Ovary (tissue), 9 donors: ENCODE data around the gene ATG2A. TPM values are rescaled to one million over a fixed set of nuclear protein-coding genes. Genes with fewer than 3 reads are reported as not detected.

Experiments used
- DNase-seq, 5 donors: peaks; one replicate each; pipeline ENCODE4 v3.0.0-alpha.2; 2019 to 2020
- H3K27ac ChIP-seq, 2 donors: fragments of 200-600 bp; one replicate each; pipeline versions ENCODE4 v1.5.1 to v1.8.0; 2019 to 2022
- H3K27me3 ChIP-seq: fragments of 200-600 bp; one replicate; pipeline ENCODE4 v1.8.0; 2022
- H3K36me3 ChIP-seq: fragments of 200-600 bp; sonication (generic); one replicate; pipeline ENCODE4 v1.5.1; 2019
- H3K4me1 ChIP-seq: one replicate; pipeline ENCODE4 v1.8.1; 2013; ENCODE audit warnings: mild to moderate bottlenecking, moderate library complexity; ENCODE audit not compliant: insufficient read depth
- H3K4me3 ChIP-seq: fragments of 200-600 bp; sonication (generic); one replicate; pipeline ENCODE4 v1.5.1; 2017
- H3K9me3 ChIP-seq, 2 donors: fragments of 200-600 bp in 1 of 2; sonication (generic) in 1 of 2; one replicate each; pipeline versions ENCODE4 v1.5.1 to v1.8.1; 2013 to 2019; ENCODE audit warnings: mild to moderate bottlenecking in 1 of 2, moderate library complexity in 1 of 2
- EP300 ChIP-seq: sonication (generic); formaldehyde crosslinking; IDR thresholded peaks from one replicate; pipeline ENCODE4 v1.6.1; 2017; ENCODE audit warnings: antibody characterized with exemption
- POLR2A ChIP-seq: fragments of 450-650 bp; IDR thresholded peaks from one replicate; pipeline ENCODE4 v1.6.1; 2017; ENCODE audit warnings: antibody characterized with exemption, mild to moderate bottlenecking, moderate library complexity
- WGBS, 3 donors: extraction: QIAGEN DNeasy Blood & Tissue Kit in 1 of 3; methylation state at CpG; one replicate each; pipeline versions ENCODE4 v1.1.5 to v1.1.7; 2013 to 2017; 5-methylcytosine and 5-hydroxymethylcytosine counted together
- intact Hi-C, 4 donors: fragments of 100-400 bp; cut with DNase I; formaldehyde crosslinking; loops; one replicate each; pipeline versions ENCODE4 v1.11.0 to v1.15.1; 2022 to 2023
- polyA plus RNA-seq, 2 donors: library from polyadenylated mRNA; stranded (reverse); fragments of 200-250 nt in 1 of 2; fragments of 350-450 nt in 1 of 2; fragmentation: Illumina TruSeq in 1 of 2; extraction: RNeasy Lipid Tissue Mini Kit (QIAGEN cat#74804) in 1 of 2; gene quantifications; one replicate each; pipeline ENCODE4 v1.2.3, GENCODE V29; 2013 to 2014
- total RNA-seq, 7 donors: library from RNA; depleted of rRNA in 2 of 7; stranded (reverse); fragments of >200 nt in 2 of 7; fragmentation: NEBNext Ultra II Directional in 3 of 7; extraction: Animal tissue kit (Norgen Biotek cat#: 25700) in 3 of 7; gene quantifications; one replicate each; pipeline versions ENCODE4 v1.1.0 to v1.2.4, GENCODE V29; 2016 to 2023
- TF ChIP-seq, protein P1 (sequence below), 3 donors: fragments of 450-650 bp in 2 of 3; fragments of 200-600 bp in 1 of 3; IDR thresholded peaks; one replicate each; pipeline versions ENCODE4 v1.5.1 to v1.8.0; 2016 to 2022; ENCODE audit warnings: antibody characterized with exemption in 3 of 3, mild to moderate bottlenecking in 1 of 3
- donor health status: DM: no; HTN: no; CAD: no; lungs with moderate emphysema.
- donor health status: DM: no; HTN: no; CAD: no.
- donor health status: Bipolar disorder and iron deficiency.
- donor health status: DM: yes; HTN: yes; CAD: no.
- donor health status: DM: no; HTN: no; CAD: no.
- donor health status: DM: yes; HTN: yes; CAD: no.

ATG2A gene
- total and polyA plus RNA-seq, 9 donors = 2.2 to 40.1 (median 27.8) TPM

GRCh38 chr11:64872790-64873488 lies 44.1 kb downstream of the ATG2A start:
- 84 to 88% (median 87%) methylated on average over 8 of the region's 8 CpGs for WGBS, 3 donors
- TF ChIP-seq, protein P1, sequence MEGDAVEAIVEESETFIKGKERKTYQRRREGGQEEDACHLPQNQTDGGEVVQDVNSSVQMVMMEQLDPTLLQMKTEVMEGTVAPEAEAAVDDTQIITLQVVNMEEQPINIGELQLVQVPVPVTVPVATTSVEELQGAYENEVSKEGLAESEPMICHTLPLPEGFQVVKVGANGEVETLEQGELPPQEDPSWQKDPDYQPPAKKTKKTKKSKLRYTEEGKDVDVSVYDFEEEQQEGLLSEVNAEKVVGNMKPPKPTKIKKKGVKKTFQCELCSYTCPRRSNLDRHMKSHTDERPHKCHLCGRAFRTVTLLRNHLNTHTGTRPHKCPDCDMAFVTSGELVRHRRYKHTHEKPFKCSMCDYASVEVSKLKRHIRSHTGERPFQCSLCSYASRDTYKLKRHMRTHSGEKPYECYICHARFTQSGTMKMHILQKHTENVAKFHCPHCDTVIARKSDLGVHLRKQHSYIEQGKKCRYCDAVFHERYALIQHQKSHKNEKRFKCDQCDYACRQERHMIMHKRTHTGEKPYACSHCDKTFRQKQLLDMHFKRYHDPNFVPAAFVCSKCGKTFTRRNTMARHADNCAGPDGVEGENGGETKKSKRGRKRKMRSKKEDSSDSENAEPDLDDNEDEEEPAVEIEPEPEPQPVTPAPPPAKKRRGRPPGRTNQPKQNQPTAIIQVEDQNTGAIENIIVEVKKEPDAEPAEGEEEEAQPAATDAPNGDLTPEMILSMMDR (IDR thresholded peaks at IDR 0.05) = no peak
- TF ChIP-seq POLR2A (no peak), EP300 (no peak)
- no peak overlapping the region for H3K27ac ChIP-seq

GRCh38 chr11:64871492-64871891 lies 45.5 kb downstream of the ATG2A start:
- TF ChIP-seq EP300 (no peak), POLR2A (no peak)
- TF ChIP-seq, protein P1 (IDR thresholded peaks at IDR 0.05) = no peak
- DNase-seq = no peak
- intact Hi-C loops = no loop called here
- WGBS, 3 donors = 75 to 78% (median 78%) methylated on average over 3 of the region's 3 CpGs
- Histone ChIP-seq H3K36me3 (no peaks in the 10 kb centered on the region), H3K4me3 (no peak overlapping the region), H3K4me1 (peaks cover 22% of the 10 kb centered on the region), H3K27me3 (no peaks in the 10 kb centered on the region), H3K27ac (no peak overlapping the region), H3K9me3 (no peaks in the 10 kb centered on the region)

More at GRCh38 chr11:64872790-64873488, 44.1 kb downstream of the ATG2A start:
- Histone ChIP-seq H3K4me3 (no peak overlapping the region), H3K27me3 (no peaks in the 10 kb centered on the region), H3K36me3 (no peaks in the 10 kb centered on the region), H3K9me3 (no peaks in the 10 kb centered on the region), H3K4me1 (peaks cover 26% of the 10 kb centered on the region)
- intact Hi-C loops = no loop called here
- no peak for DNase-seq

DNA sequence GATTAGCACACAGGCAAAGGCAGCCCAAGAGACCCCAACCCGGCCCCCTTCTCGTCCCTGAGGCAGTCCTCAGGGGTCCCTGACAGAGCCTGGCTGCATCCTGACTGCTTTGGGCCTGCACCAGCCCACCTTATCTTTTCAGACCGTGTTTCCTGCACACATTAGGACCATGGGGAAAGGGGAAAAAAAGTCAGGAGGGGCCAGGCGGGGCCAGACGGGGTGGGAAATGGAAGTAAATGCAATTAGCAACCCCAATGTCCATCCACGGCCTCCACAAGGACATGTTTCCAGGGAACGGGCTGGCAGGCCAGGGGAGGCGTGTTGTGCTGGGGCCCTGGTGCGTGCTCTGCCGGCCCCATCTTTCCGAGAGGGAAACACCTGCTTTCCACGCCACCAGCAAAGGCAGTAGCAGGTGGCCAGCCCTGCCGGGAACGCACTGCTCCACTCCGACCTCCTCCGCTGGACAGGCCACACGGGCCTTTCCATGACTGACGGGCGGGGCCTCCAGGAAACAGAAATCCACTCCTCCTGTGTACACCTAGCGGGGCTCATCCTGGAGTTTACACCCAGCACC lies 46.0 kb downstream of the ATG2A start:
- H3K36me3 ChIP-seq = no peaks in the 10 kb centered on the region
- TF ChIP-seq, protein P1 (IDR thresholded peaks at IDR 0.05) = no peak
- no peak for TF ChIP-seq EP300
- TF ChIP-seq POLR2A = no peak
- H3K27ac ChIP-seq = peak overlapping the region in 1 of 2 donors; percentile 8
- peaks cover 18% of the 10 kb centered on the region for H3K4me1 ChIP-seq
- H3K9me3 ChIP-seq = no peaks in the 10 kb centered on the region
- intact Hi-C loops = no loop called here
- no peak for DNase-seq
- WGBS, 3 donors = 63 to 78% (median 75%) methylated on average over 20 of the region's 20 CpGs
- no peak overlapping the region for H3K4me3 ChIP-seq
- no peaks in the 10 kb centered on the region for H3K27me3 ChIP-seq

DNA sequence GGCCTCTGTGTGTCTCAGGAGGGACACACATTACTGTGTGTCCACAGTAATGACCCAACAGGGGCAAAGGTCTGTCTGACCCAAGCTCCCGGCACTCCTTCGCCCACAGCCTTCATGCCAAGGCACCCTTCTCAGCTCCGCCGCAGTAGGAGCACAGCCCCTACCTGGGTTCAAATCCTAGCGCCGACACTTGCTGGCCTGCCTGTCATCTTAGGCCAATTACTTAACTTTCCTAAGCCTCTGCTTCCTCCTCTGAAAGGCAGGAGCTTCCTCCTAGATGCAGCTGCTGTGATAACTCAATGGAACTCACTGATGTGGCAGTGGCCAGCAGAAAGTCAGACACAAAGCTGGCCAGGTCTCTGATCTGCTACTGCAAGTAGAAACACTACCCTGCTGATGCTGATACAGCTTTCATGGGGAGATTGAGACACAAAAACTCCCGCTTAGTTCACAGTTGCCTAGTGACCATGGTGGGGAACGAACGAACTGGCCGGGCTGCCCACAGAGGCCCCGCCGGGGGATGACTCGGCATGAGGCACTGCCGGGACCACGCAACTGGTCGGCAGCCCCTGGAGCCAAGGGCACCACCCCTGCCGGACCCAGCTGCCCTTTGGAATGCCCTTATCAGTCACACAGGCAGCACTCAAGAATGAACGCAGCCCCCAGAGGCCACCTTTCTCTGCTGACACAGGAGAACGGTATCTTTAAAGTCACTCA lies 46.7 kb downstream of the ATG2A start:
- 42 to 64% (median 47%) methylated on average over 19 of the region's 19 CpGs for WGBS, 3 donors
- intact Hi-C loops = no loop called here
- TF ChIP-seq, protein P1 (IDR thresholded peaks at IDR 0.05) = no peak
- TF ChIP-seq POLR2A (no peak), EP300 (no peak)
- no peak for DNase-seq
- H3K27me3 ChIP-seq = no peaks in the 10 kb centered on the region
- peaks cover 17% of the 10 kb centered on the region for H3K4me1 ChIP-seq
- peak overlapping the region; percentile 8 to 62 for H3K27ac ChIP-seq
- no peaks in the 10 kb centered on the region for H3K36me3 ChIP-seq
- H3K9me3 ChIP-seq = no peaks in the 10 kb centered on the region
- no peak overlapping the region for H3K4me3 ChIP-seq
